ENCODE results near the gene PCSK2. TPM values are rescaled to one million over a fixed set of nuclear protein-coding genes. Genes with fewer than 3 reads are reported as not detected.
A peak's percentile ranks its signal among the peaks of the same experiment; 100 is the strongest.

PCSK2 gene
- total RNA-seq, 3 donors from 2014 or later (not counting 1 experiment from before 2014, with no cell fraction given): not detected

DNA sequence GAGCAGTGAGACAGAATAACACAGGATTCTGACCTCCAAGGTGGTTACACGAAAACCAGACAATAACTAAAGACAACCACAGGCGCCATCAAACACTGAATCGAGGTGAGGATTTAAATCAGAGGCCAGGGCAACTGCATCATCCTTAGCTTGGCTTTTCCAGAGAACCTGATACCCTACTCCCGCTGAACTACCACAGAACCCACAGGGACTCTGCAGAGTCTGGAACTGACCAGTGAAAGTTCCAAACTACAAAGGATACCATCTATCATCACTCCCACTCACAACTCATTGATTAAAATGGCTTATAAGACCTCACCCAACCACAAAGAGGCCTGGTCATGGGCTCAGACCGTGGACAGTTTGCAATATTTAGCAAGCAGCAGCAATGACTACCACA, 219.3 kb downstream of the PCSK2 start:
- H3K9me3 ChIP-seq (ENCODE audit: control insufficient read depth, insufficient read depth, low read length): no peaks in the 10 kb centered on the region
- TF ChIP-seq, protein P1, sequence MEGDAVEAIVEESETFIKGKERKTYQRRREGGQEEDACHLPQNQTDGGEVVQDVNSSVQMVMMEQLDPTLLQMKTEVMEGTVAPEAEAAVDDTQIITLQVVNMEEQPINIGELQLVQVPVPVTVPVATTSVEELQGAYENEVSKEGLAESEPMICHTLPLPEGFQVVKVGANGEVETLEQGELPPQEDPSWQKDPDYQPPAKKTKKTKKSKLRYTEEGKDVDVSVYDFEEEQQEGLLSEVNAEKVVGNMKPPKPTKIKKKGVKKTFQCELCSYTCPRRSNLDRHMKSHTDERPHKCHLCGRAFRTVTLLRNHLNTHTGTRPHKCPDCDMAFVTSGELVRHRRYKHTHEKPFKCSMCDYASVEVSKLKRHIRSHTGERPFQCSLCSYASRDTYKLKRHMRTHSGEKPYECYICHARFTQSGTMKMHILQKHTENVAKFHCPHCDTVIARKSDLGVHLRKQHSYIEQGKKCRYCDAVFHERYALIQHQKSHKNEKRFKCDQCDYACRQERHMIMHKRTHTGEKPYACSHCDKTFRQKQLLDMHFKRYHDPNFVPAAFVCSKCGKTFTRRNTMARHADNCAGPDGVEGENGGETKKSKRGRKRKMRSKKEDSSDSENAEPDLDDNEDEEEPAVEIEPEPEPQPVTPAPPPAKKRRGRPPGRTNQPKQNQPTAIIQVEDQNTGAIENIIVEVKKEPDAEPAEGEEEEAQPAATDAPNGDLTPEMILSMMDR (IDR thresholded peaks at IDR 0.05): no peak
- H3K9me3 Mint-ChIP-seq: no peaks in the 10 kb centered on the region

DNA sequence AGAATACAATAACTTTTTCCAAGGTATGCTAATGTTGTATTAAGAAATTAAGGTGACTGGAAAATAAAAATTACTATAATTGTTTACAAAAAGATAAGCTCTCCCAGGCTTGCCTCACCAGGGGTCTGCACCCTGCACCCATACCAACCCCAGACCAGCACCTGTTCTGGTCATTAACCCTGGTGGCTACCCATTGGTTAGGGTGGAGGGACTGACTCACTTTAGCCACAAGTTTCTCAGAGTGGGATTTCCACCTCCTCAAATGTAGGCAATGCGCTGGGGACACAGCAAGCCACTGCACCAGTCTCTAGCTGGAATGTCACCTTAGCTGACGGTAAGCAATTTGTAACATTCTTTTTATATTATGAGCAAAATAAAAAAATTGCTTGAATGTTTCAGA, 221.2 kb downstream of the PCSK2 start:
- Histone ChIP-seq H3K36me3 (ENCODE audit: control insufficient read depth, insufficient read depth, low read length) (no peaks in the 10 kb centered on the region), H3K27ac (ENCODE audit: low read length) (no peak overlapping the region), H3K27me3 (ENCODE audit: control insufficient read depth, insufficient read depth, low read length) (no peaks in the 10 kb centered on the region), H3K4me1 (ENCODE audit: control insufficient read depth, insufficient read depth, low read length) (no peaks in the 10 kb centered on the region), H3K9me3 (ENCODE audit: control insufficient read depth, insufficient read depth, low read length) (no peaks in the 10 kb centered on the region), H3K4me3 (ENCODE audit: low read length) (no peak overlapping the region)
- H3K4me1 Mint-ChIP-seq: no peaks in the 10 kb centered on the region
- TF ChIP-seq, protein P1 (IDR thresholded peaks at IDR 0.05): no peak
- no peak overlapping the region for H3K4me3 Mint-ChIP-seq
- DNase-seq: no peak
- peaks cover 18 to 42% of the 10 kb centered on the region in 2 donors for H3K27me3 Mint-ChIP-seq (ENCODE audit: low read depth in 2 of 2)
- intact Hi-C loops (cut with micrococcal nuclease): no loop called here
- H3K36me3 Mint-ChIP-seq: no peaks in the 10 kb centered on the region
- WGBS (ENCODE audit: insufficient coverage): 100% methylated on average over 2 of the region's 2 CpGs
- no peak for ATAC-seq
- H3K9me3 Mint-ChIP-seq: no peaks in the 10 kb centered on the region
- no peak overlapping the region for H3K27ac Mint-ChIP-seq

More for the DNA sequence above, 219.3 kb downstream of the PCSK2 start:
- Mint-ChIP-seq H3K4me3 (no peak overlapping the region), H3K27ac (no peak overlapping the region), H3K4me1 (no peaks in the 10 kb centered on the region), H3K36me3 (no peaks in the 10 kb centered on the region), H3K27me3 (ENCODE audit: low read depth in 2 of 2) (peaks cover 22 to 47% of the 10 kb centered on the region in 2 donors)
- H3K4me1 ChIP-seq (ENCODE audit: control insufficient read depth, insufficient read depth, low read length): no peaks in the 10 kb centered on the region
- no peak overlapping the region for H3K27ac ChIP-seq (ENCODE audit: low read length)
- H3K36me3 ChIP-seq (ENCODE audit: control insufficient read depth, insufficient read depth, low read length): no peaks in the 10 kb centered on the region
- WGBS (ENCODE audit: insufficient coverage): 75% methylated on average over 5 of the region's 5 CpGs
- no peak for DNase-seq
- H3K27me3 ChIP-seq (ENCODE audit: control insufficient read depth, insufficient read depth, low read length): no peaks in the 10 kb centered on the region
- intact Hi-C loops (cut with micrococcal nuclease): no loop called here
- no peak overlapping the region for H3K4me3 ChIP-seq (ENCODE audit: low read length)
- ATAC-seq: no peak

DNA sequence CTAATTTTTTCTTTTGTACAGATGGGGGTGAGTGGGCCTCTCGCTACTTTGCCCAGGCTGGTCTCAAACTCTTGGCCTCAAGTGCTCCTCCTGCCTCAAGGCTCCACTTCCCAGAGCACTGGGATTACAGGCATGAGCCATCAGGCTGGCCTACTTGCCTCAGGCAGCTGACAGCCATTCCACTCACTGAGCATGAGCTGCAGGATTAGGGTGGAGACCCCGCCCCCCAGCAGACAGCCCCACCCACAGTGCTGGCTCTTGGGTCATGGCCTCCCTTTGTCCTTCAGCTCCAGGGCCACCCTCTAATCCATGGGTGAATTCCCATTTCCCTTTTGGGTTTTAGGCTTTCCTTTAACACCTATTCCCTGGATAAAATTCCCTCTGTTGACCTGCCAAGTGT, 222.2 kb downstream of the PCSK2 start:
- no peaks in the 10 kb centered on the region for H3K4me1 ChIP-seq (ENCODE audit: control insufficient read depth, insufficient read depth, low read length)
- Mint-ChIP-seq H3K27me3 (ENCODE audit: low read depth in 2 of 2) (peaks cover 18 to 40% of the 10 kb centered on the region in 2 donors), H3K9me3 (no peaks in the 10 kb centered on the region), H3K36me3 (no peaks in the 10 kb centered on the region), H3K4me3 (no peak overlapping the region), H3K27ac (no peak overlapping the region), H3K4me1 (no peaks in the 10 kb centered on the region)
- intact Hi-C loops (cut with micrococcal nuclease): no loop called here
- no peaks in the 10 kb centered on the region for H3K9me3 ChIP-seq (ENCODE audit: control insufficient read depth, insufficient read depth, low read length)
- no peak for DNase-seq
- no peaks in the 10 kb centered on the region for H3K36me3 ChIP-seq (ENCODE audit: control insufficient read depth, insufficient read depth, low read length)
- H3K27ac ChIP-seq (ENCODE audit: low read length): no peak overlapping the region
- ATAC-seq: peak in 1 of 3 donors; percentile 30
- no peaks in the 10 kb centered on the region for H3K27me3 ChIP-seq (ENCODE audit: control insufficient read depth, insufficient read depth, low read length)
- H3K4me3 ChIP-seq (ENCODE audit: low read length): no peak overlapping the region
- 81% methylated on average over 2 of the region's 2 CpGs for WGBS (ENCODE audit: insufficient coverage)
- TF ChIP-seq, protein P1 (IDR thresholded peaks at IDR 0.05): no peak

GRCh38 chr20:17452441-17452840, 225.6 kb downstream of the PCSK2 start:
- intact Hi-C loops (cut with micrococcal nuclease): no loop called here
- H3K27ac ChIP-seq (ENCODE audit: low read length): no peak overlapping the region
- Mint-ChIP-seq H3K27me3 (ENCODE audit: low read depth in 2 of 2) (peaks cover 28 to 55% of the 10 kb centered on the region in 2 donors), H3K4me1 (no peaks in the 10 kb centered on the region), H3K9me3 (no peaks in the 10 kb centered on the region), H3K27ac (no peak overlapping the region), H3K4me3 (no peak overlapping the region), H3K36me3 (no peaks in the 10 kb centered on the region)
- no peaks in the 10 kb centered on the region for H3K27me3 ChIP-seq (ENCODE audit: control insufficient read depth, insufficient read depth, low read length)
- H3K4me1 ChIP-seq (ENCODE audit: control insufficient read depth, insufficient read depth, low read length): no peaks in the 10 kb centered on the region
- H3K4me3 ChIP-seq (ENCODE audit: low read length): no peak overlapping the region
- no peaks in the 10 kb centered on the region for H3K9me3 ChIP-seq (ENCODE audit: control insufficient read depth, insufficient read depth, low read length)
- no peak for ATAC-seq
- 85% methylated on average over 3 of the region's 3 CpGs for WGBS (ENCODE audit: insufficient coverage)
- no peaks in the 10 kb centered on the region for H3K36me3 ChIP-seq (ENCODE audit: control insufficient read depth, insufficient read depth, low read length)
- TF ChIP-seq, protein P1 (IDR thresholded peaks at IDR 0.05): no peak
- DNase-seq: no peak
